Muscle of leg (tissue), 11 donors: ENCODE data around the gene FBXL19. TPM values are rescaled to one million over a fixed set of nuclear protein-coding genes. Genes with fewer than 3 reads are reported as not detected.
A peak's percentile ranks its signal among the peaks of the same experiment; 100 is the strongest.

Source experiments
- DNase-seq: peaks from one replicate; pipeline ENCODE4 v3.0.0; 2013
- H3K27ac ChIP-seq: one replicate; pipeline ENCODE4 v1.5.1; 2013; ENCODE audit warnings: mild to moderate bottlenecking, low read length, control low read depth
- H3K27me3 ChIP-seq: one replicate; pipeline ENCODE4 v1.6.1; 2013; ENCODE audit warnings: low read length; ENCODE audit not compliant: control insufficient read depth, insufficient read depth
- H3K36me3 ChIP-seq: one replicate; pipeline ENCODE4 v1.6.1; 2013; ENCODE audit warnings: low read length; ENCODE audit not compliant: control insufficient read depth, insufficient read depth
- H3K4me1 ChIP-seq: one replicate; pipeline ENCODE4 v1.6.1; 2013; ENCODE audit warnings: low read length; ENCODE audit not compliant: control insufficient read depth, insufficient read depth
- H3K4me3 ChIP-seq: one replicate; pipeline ENCODE4 v1.5.1; 2013; ENCODE audit warnings: low read length, control low read depth
- H3K9me3 ChIP-seq: replicated peaks from 2 replicates; pipeline ENCODE4 v1.6.1; 2013; ENCODE audit warnings: low read depth, low read length; ENCODE audit not compliant: control insufficient read depth
- WGBS: methylation state at CpG from one replicate; pipeline ENCODE4 v1.1.5; 2013; ENCODE audit warnings: missing lambda C conversion rate; ENCODE audit not compliant: insufficient coverage; 5-methylcytosine and 5-hydroxymethylcytosine counted together
- polyA plus RNA-seq, 8 donors: library from polyadenylated mRNA; unstranded; fragments of 120-200 nt; gene quantifications; one replicate each; pipeline versions ENCODE4 v1.2.1 to v1.2.3, GENCODE V29; 2013; ENCODE audit warnings: inconsistent platforms in 1 of 8, low replicate concordance in 1 of 8; ENCODE audit not compliant: insufficient read length in 8 of 8, insufficient read depth in 1 of 8
- total RNA-seq: library from RNA; stranded (reverse); fragments of 120-200 nt; gene quantifications from one replicate; pipeline ENCODE4 v1.2.4, GENCODE V29; 2013

FBXL19 gene
- total and polyA plus RNA-seq, 9 donors: 6.3 to 17.7 (median 11.1) TPM

DNA sequence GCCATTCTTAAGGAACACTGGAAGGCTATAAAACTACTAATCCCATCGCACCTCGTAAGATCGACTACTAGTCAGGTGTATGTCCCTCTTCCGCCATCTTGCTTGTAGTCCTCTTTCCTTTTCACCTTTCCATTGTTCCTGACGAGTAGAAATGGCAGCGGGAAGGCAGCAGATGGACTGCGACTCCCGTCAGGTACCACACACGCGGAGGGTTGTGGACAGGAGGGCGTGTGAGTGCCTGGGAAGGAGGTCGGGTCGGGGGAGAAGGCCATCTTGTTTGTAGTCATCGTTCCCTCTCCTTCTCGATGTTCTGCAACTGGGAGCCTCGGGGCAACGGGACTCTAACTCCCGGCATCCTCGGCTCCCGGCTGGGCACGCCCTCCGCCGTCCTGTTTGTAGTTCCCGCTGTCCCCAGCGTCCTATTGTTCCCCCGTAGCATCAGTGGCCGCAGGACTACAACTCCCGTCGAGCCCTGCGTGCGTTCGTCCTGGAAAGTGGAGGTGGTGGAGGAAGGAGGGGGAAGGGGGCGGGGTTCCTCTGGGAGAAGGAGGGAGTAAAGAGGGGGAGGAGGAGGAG lies 324 bp upstream of the FBXL19 start:
- peaks cover 20% of the 10 kb centered on the region for H3K4me1 ChIP-seq
- DNase-seq: peak; percentile 100
- H3K27me3 ChIP-seq: no peaks in the 10 kb centered on the region
- peak overlapping the region; percentile 100 for H3K27ac ChIP-seq
- WGBS: under 1% methylated on average over 27 of the region's 33 CpGs
- peak overlapping the region; percentile 95 for H3K4me3 ChIP-seq
- H3K36me3 ChIP-seq: peaks cover 22% of the 10 kb centered on the region
- H3K9me3 ChIP-seq: no peaks in the 10 kb centered on the region

DNA sequence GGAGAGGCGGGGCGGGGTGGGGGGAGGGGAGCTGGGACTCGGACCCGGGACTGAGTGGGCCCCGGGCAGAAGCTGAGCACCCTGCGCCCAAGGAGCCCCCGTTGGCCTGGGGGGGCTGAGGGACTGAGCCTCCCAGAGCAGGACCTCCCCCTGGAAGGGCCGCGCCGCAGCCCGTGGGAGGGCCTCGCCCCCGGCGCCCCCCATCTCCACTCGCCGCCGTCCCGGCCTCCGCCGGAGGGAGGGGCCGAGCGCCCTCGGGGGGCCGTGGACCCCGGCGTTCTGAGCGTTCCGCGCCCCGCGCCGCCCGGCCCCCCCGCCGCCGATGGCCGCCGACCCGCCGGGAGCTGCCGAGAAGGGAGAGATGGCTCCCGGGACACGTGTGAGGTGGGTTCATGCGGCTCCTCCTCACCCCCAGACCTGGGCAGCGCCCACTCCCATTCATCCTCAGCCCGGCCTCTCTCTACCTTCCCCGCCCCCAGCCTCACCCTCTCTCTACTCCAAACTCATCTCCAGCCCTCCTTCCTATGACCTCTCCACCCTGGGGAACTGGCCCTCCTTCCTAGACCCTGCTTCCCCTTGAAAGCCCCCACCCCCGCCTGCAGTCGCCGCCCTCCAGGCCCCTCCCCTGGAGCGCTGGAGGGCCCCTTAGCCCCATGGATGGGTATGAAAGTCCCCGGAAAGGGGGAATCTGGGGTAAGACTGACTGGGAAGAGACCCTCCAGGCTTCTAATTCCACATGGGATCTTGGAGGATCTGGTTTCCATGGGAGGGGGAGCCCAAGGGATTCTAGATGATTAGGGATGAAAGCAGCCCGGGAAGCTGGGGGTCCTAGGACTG lies 922 bp downstream of the FBXL19 start:
- Histone ChIP-seq H3K36me3 (peaks cover 32% of the 10 kb centered on the region), H3K4me1 (peaks cover 20% of the 10 kb centered on the region), H3K27me3 (no peaks in the 10 kb centered on the region), H3K27ac (peak overlapping the region; percentile 55), H3K4me3 (peak overlapping the region; percentile 77), H3K9me3 (no peaks in the 10 kb centered on the region)
- WGBS: under 1% methylated on average over 46 of the region's 53 CpGs
- peak; percentile 69 for DNase-seq

DNA sequence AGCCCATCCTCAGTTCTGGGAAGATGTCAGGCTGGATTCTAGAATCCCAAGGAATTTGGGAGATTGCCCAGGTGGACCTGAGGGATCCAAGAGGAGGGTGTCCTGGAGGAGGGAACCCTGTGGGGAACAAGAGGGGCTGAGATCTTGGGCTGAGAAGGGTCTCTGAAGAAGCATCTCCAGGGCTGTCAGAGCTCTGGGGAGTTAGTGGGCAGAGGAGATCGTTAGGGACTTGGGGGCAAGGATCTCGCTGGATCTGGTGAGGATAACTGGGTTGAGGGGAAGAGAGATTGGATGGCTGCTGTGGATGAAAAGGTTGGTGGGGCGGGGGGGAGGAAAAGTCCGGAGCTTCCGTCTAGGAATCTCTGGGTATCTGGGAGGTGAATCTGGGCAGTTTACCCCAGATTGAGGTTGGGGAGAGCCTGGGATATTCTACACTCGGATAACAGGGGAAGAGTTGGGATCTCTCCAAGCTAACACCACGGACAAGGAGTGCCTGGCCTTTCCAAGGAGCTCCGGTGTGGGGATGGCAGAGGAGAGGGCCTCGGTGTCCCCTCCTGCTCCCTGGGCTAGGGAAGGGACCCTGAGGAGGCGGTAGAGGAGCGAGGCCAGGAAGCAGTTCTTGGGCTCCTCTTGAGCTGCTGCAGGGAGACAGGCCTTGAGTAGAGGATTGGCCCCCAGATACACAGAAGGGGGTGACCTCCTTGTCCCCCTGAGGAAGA lies 1.7 kb downstream of the FBXL19 start:
- peak; percentile 50 for DNase-seq
- Histone ChIP-seq H3K36me3 (peaks cover 37% of the 10 kb centered on the region), H3K27ac (peak overlapping the region; percentile 55), H3K27me3 (no peaks in the 10 kb centered on the region), H3K4me1 (peaks cover 20% of the 10 kb centered on the region), H3K4me3 (peak overlapping the region; percentile 77), H3K9me3 (no peaks in the 10 kb centered on the region)
- WGBS: 56% methylated on average over 11 of the region's 11 CpGs

DNA sequence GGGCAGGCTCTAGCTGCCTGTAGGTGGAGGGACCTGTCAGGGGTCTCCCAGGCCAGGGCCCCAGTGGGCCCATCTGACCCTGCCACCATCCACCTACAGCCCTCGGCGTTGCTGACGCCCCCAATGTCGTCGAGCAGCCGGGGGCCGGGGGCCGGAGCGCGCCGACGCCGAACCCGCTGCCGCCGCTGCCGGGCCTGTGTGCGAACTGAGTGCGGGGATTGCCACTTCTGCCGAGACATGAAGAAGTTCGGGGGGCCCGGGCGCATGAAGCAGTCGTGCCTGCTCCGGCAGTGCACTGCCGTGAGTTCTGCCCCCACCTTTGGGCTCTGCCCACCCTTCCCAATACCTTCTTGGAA lies 2.2 kb downstream of the FBXL19 start:
- 89% methylated on average over 26 of the region's 26 CpGs for WGBS

GRCh38 chr16:30925995-30926811 lies 2.8 kb downstream of the FBXL19 start:
- no peak overlapping the region for H3K4me3 ChIP-seq
- no peaks in the 10 kb centered on the region for H3K9me3 ChIP-seq
- peaks cover 16% of the 10 kb centered on the region for H3K4me1 ChIP-seq
- 51% methylated on average over 9 of the region's 10 CpGs for WGBS
- DNase-seq: peak; percentile 48
- no peaks in the 10 kb centered on the region for H3K27me3 ChIP-seq
- no peak overlapping the region for H3K27ac ChIP-seq
- H3K36me3 ChIP-seq: peaks cover 47% of the 10 kb centered on the region

More for the DNA sequence above, 2.2 kb downstream of the FBXL19 start:
- H3K27ac ChIP-seq: no peak overlapping the region
- peaks cover 41% of the 10 kb centered on the region for H3K36me3 ChIP-seq
- H3K4me1 ChIP-seq: peaks cover 20% of the 10 kb centered on the region
- no peak for DNase-seq
- H3K27me3 ChIP-seq: no peaks in the 10 kb centered on the region
- H3K4me3 ChIP-seq: no peak overlapping the region
- H3K9me3 ChIP-seq: no peaks in the 10 kb centered on the region

DNA sequence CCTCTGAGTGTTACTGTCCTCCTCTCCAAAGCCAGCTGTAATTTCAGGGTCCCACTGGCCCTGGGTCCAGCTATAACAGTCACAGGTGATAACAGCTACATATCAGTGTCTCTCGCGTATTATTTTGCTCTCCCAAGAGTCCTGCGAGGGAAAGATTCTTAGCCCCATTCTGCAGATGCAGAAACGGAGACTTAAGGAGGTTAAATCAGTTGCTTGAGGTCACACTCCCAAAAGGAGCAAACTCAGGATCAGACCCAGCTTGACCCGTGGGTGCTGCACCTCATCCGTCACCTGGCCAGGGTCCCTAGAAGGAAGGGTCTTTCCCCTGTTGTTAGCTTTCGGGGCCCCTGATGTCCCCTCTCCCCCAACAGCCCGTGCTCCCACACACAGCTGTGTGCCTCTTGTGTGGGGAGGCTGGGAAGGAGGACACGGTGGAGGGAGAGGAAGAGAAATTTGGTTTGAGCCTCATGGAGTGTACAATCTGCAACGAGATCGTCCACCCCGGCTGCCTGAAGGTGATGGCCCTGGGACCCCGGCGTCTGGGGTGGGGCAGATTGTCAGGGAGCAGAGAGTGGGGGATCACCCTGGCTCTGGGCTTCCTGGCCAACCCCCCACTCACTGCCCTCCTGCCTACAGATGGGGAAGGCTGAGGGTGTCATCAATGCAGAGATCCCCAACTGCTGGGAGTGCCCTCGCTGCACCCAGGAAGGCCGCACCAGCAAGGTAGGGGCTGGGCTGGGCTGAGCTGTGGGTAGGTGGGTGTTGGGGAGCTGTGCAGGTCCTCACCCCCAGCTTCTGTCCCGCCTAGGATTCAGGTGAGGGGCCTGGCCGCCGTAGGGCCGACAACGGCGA lies 3.8 kb downstream of the FBXL19 start:
- peaks cover 11% of the 10 kb centered on the region for H3K4me1 ChIP-seq
- DNase-seq: peak; percentile 33
- no peaks in the 10 kb centered on the region for H3K9me3 ChIP-seq
- no peak overlapping the region for H3K4me3 ChIP-seq
- WGBS: 76% methylated on average over 18 of the region's 22 CpGs
- no peaks in the 10 kb centered on the region for H3K27me3 ChIP-seq
- no peak overlapping the region for H3K27ac ChIP-seq
- H3K36me3 ChIP-seq: peaks cover 53% of the 10 kb centered on the region

DNA sequence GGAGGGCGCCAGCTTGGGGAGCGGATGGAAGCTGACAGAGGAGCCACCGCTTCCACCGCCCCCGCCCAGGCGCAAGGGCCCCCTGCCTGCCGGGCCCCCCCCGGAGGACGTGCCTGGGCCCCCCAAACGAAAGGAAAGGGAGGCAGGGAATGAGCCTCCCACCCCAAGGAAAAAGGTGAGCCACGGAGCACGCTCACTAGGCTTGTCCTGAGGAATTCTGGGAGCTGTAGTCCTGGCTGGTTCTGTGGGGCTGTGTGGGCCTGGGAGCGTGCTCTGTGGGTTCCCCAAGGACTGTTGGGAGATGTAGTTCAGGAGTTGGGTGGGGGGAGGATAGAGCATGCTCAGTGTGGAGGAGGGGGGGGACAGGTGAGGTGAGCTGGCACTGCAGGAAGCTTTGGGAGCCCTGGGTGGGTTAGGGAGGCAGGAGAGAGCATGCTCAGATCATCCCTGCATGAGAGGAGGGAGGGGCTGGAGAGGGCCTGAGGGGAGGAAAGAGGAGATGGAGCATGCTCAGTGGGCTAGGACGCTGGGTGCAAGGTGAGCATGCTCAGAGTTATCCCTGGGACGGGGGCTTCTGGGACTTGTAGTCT lies 4.5 kb downstream of the FBXL19 start:
- Histone ChIP-seq H3K4me3 (no peak overlapping the region), H3K36me3 (peaks cover 58% of the 10 kb centered on the region), H3K27me3 (no peaks in the 10 kb centered on the region), H3K4me1 (peaks cover 11% of the 10 kb centered on the region), H3K9me3 (no peaks in the 10 kb centered on the region), H3K27ac (no peak overlapping the region)
- peak; percentile 88 for DNase-seq
- 44% methylated on average over 8 of the region's 15 CpGs for WGBS

- Histone ChIP-seq H3K4me3 (no peak overlapping the region), H3K36me3 (peaks cover 60% of the 10 kb centered on the region), H3K27me3 (no peaks in the 10 kb centered on the region), H3K27ac (no peak overlapping the region), H3K4me1 (peaks cover 11% of the 10 kb centered on the region), H3K9me3 (no peaks in the 10 kb centered on the region)
- 78% methylated on average over 7 of the region's 11 CpGs for WGBS
- DNase-seq: no peak
These were observed 5.0 kb downstream of the FBXL19 start for GRCh38 chr16:30928390-30928789.

DNA sequence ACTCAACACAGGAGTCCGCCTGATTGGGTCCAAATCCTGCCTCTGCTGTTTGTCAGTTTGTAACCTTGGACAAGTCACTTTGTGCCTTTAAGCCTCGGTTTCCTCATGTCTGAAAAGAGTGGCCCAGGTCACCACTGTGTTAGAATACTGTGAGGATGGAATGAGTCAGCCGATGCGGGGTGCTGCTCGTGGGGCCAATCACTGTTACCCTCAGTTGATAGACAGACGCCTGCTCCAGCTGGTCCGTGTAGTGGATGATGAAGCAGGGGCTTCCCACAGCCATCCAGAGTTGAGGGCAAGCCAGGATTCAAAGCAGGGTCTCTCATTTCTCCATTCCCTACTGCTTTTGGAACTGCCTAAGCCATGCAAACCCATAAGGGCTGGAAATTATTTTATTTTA lies 5.8 kb downstream of the FBXL19 start:
- WGBS: 67% methylated on average over 1 of the region's 7 CpGs

More for the DNA sequence above, 5.8 kb downstream of the FBXL19 start:
- H3K27me3 ChIP-seq: no peaks in the 10 kb centered on the region
- no peak overlapping the region for H3K4me3 ChIP-seq
- DNase-seq: no peak
- no peaks in the 10 kb centered on the region for H3K9me3 ChIP-seq
- H3K27ac ChIP-seq: no peak overlapping the region
- H3K36me3 ChIP-seq: peaks cover 63% of the 10 kb centered on the region
- H3K4me1 ChIP-seq: peaks cover 11% of the 10 kb centered on the region
